IPS DF 6.9 (cell line): ENCODE results near the gene RUNX1.

Experiments
- DNase-seq: peaks from one replicate; pipeline ENCODE4 v3.0.0-alpha.2; 2013; ENCODE audit warnings: low read depth, low spot score
- H3K27ac ChIP-seq: one replicate; pipeline ENCODE4 v1.5.1; 2013; ENCODE audit warnings: low read length, control low read depth
- H3K27me3 ChIP-seq: 2 replicates; pipeline ENCODE4 v1.6.1; 2013; ENCODE audit warnings: mild to moderate bottlenecking, low read length; ENCODE audit not compliant: control insufficient read depth, insufficient read depth
- H3K36me3 ChIP-seq: 2 replicates; pipeline ENCODE4 v1.6.1; 2013; ENCODE audit warnings: low read length; ENCODE audit not compliant: control insufficient read depth, insufficient read depth
- H3K4me1 ChIP-seq: 2 replicates; pipeline ENCODE4 v1.6.1; 2013; ENCODE audit warnings: low read length; ENCODE audit not compliant: control insufficient read depth, insufficient read depth
- H3K4me3 ChIP-seq: 2 replicates; pipeline ENCODE4 v1.5.1; 2013; ENCODE audit warnings: mild to moderate bottlenecking, low read length
- H3K9me3 ChIP-seq: 2 replicates; pipeline ENCODE4 v1.6.1; 2013; ENCODE audit warnings: low read length, inconsistent platforms; ENCODE audit not compliant: control insufficient read depth, insufficient read depth
- WGBS: extraction: QIAGEN DNeasy Blood & Tissue Kit; methylation state at CpG from one replicate; pipeline ENCODE4 v1.1.7; 2013; ENCODE audit warnings: mixed read lengths, missing lambda C conversion rate; ENCODE audit not compliant: insufficient read length, insufficient coverage; 5-methylcytosine and 5-hydroxymethylcytosine counted together

Gene RUNX1

DNA sequence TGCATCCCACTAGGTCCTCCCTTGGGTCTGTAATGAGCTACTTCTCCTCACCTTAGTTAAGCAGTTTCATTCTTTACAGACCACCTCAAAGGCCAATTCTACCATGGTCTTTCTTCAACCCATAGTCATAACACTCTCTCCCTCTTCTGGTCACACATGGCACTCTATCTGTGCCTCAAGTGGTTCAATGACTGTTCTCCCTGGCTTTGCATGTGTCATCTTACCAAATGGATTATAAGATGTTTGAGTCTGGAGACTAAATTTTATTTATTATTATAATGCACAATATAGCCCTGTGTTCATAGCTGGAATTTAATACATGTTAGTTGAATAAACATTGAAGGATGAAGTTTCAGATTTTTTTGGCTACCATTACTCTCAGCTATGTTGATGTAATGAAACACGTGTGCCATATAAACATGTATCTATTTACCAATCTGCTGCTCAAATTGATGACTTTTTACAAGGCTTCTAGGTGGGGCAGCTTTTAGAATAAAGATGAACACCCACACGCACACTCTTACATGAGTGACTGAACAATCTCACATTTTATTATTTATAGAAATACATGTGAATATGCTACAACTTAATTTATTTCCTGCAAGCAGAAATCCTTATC, 102.1 kb downstream of the RUNX1 start:
- Histone ChIP-seq H3K4me3 (no peak overlapping the region), H3K4me1 (no peaks in the 10 kb centered on the region), H3K27ac (no peak overlapping the region), H3K27me3 (no peaks in the 10 kb centered on the region), H3K9me3 (no peaks in the 10 kb centered on the region), H3K36me3 (no peaks in the 10 kb centered on the region)
- DNase-seq: no peak
- no CpG with 5 or more reads among the region's 2 CpGs for WGBS

DNA sequence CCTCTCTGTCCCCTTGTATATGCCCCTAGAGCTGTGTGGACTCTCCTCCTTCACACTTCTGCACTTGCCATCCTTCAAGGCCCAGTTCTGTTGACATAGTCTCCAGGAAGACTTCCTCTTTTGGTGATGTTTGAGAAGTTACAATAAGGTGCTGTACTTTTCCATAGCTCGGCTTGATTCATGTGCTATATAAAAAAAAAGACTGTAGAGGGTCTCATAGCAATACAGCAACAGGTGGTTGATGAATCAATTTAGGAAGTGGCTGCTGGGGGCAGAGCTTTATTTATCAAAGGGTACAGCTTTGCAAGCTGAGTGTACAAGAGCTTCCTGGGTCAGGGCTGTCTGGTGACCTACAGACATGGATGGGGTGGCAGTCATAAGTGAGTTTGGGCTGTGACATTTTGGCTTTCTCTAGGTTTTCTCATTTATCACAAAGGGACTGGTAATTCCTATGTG, 102.7 kb downstream of the RUNX1 start:
- no CpG with 5 or more reads among the region's 1 CpG for WGBS
- Histone ChIP-seq H3K36me3 (no peaks in the 10 kb centered on the region), H3K27me3 (no peaks in the 10 kb centered on the region), H3K4me3 (no peak overlapping the region), H3K27ac (no peak overlapping the region), H3K4me1 (no peaks in the 10 kb centered on the region), H3K9me3 (no peaks in the 10 kb centered on the region)
- no peak for DNase-seq

DNA sequence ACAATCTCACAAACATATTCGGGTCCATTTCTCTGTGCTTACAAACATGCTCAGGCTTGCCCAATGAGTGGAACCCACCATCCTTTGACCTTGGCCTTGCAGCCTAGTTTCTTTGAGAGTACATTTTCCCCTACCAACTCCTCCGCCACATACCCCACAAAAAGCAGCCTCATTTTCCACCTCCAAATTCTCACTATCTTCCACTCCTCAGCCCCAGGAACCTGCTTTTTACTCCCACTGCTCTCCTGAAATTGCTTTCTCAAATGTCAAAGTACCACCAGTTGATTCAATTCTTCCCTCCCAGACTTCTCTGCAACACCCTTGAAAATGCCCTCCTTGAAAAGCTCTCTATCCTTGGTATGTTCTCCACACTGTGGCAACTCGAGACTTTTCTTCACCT, 103.8 kb downstream of the RUNX1 start:
- Histone ChIP-seq H3K4me1 (no peaks in the 10 kb centered on the region), H3K9me3 (no peaks in the 10 kb centered on the region), H3K36me3 (no peaks in the 10 kb centered on the region), H3K27ac (no peak overlapping the region), H3K27me3 (no peaks in the 10 kb centered on the region), H3K4me3 (no peak overlapping the region)
- WGBS: 100% methylated on average over 1 of the region's 3 CpGs
- DNase-seq: no peak

DNA sequence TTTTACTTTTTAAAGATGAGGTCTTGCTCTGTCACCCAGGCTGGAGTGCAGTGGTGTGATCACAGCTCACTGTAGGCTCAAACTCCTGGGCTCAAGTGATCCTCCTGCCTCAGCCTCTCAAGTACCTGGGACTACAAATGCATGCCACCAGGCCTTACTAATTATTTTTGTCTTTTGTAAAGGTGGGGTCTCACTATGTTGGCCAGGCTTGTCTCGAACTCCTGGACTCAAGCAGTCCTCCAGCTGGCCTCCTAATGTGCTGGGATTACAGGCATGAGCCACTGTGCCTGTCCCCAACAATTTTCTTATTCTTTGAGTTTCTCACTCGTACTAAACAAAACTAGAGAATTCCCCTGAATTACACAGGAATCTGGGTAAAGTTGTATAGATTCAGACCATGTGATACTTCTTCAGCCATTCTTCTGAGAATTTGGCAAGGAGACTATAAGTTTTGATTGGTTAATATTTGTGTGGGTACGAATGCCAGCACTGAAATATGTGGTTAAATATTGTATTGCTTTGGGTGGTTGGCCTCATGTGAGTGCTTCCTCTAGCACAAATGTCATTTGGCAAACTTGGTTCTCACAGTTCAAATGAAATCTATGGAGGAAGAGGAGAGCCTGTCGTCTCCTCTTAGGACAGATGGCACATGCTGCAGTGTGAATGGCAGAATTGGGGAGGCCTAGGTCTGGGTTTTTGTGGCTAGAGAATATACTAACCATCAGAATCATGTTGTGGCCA, 104.9 kb downstream of the RUNX1 start:
- 100% methylated on average over 1 of the region's 4 CpGs for WGBS
- Histone ChIP-seq H3K4me1 (no peaks in the 10 kb centered on the region), H3K9me3 (no peaks in the 10 kb centered on the region), H3K4me3 (no peak overlapping the region), H3K36me3 (no peaks in the 10 kb centered on the region), H3K27me3 (no peaks in the 10 kb centered on the region), H3K27ac (no peak overlapping the region)
- no peak for DNase-seq

DNA sequence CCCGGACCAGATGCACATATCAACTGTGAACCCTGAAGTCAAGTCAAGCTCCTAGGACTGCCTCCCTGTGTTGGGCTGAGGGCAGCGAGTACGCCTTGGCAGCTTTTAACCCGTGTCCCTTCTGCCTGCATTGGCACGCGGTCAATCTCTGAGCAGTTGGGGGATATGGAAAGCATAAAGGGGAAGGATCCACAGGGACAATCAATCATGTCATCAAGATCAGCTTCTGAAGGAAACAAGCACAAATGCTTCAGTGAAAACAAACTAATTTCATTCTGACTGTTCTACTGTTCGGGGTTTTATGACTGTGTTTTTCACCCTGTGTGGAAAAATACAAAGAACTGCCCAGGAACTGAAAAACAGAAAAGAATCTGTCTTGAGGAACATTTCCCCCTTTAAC, 106.2 kb downstream of the RUNX1 start:
- DNase-seq: no peak
- Histone ChIP-seq H3K27ac (no peak overlapping the region), H3K9me3 (no peaks in the 10 kb centered on the region), H3K27me3 (no peaks in the 10 kb centered on the region), H3K4me3 (no peak overlapping the region), H3K4me1 (no peaks in the 10 kb centered on the region), H3K36me3 (no peaks in the 10 kb centered on the region)
- no CpG with 5 or more reads among the region's 7 CpGs for WGBS

DNA sequence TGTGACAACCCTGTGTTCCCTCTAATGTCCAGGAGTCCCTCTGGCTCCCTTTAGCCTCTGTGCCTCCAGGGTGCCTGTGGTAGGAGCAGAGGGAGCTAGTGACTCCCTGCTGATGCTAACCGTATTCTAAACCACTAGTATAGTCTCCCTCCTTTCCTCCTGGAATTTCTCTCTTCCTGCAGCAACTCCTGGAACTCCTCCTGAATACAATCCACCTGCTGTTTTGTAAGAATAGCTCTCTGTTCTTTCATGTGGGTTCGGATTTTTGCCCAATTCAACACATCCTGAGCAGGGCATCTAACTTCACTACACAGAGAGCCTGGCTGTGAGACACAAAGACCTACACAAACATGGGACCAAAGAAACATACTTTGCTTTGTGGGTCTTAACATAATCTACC, 107.9 kb downstream of the RUNX1 start:
- H3K27ac ChIP-seq: no peak overlapping the region
- WGBS: no CpG with 5 or more reads among the region's 2 CpGs
- no peaks in the 10 kb centered on the region for H3K36me3 ChIP-seq
- no peak for DNase-seq
- no peaks in the 10 kb centered on the region for H3K9me3 ChIP-seq
- H3K4me1 ChIP-seq: no peaks in the 10 kb centered on the region
- H3K4me3 ChIP-seq: no peak overlapping the region
- no peaks in the 10 kb centered on the region for H3K27me3 ChIP-seq

DNA sequence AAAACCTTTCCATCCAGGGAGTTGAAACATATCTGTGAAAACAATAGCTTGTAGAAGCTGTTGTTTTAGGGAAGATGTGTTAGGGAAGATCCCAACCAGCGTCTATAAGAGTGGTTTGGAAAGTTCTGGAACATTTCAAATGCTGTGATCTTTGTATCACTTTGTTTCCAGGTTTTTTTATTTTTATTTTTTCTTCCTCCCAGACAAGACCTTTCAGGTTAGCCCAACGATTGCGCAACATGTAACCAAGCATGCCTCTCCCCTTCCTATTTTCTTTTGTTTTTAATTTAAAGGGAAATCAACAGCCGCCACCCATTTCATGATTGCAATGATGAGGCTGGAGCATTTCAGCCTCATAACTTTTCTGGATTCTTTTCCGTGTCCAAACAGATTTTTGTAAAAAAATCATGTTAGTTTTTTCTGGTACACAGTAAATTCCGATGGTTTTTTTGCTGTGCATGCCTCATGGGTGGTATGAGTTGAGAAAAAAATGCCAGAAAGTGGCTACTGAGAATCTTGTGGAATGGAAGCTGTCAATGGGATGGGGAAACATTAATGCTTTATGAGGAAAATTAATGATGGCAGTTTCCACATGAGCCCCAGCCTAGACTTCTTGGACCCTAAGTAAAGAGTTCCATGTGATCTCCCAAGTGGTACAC, 109.3 kb downstream of the RUNX1 start:
- WGBS: no CpG with 5 or more reads among the region's 6 CpGs
- Histone ChIP-seq H3K27me3 (no peaks in the 10 kb centered on the region), H3K27ac (no peak overlapping the region), H3K36me3 (no peaks in the 10 kb centered on the region), H3K4me1 (no peaks in the 10 kb centered on the region), H3K4me3 (no peak overlapping the region), H3K9me3 (no peaks in the 10 kb centered on the region)
- no peak for DNase-seq

DNA sequence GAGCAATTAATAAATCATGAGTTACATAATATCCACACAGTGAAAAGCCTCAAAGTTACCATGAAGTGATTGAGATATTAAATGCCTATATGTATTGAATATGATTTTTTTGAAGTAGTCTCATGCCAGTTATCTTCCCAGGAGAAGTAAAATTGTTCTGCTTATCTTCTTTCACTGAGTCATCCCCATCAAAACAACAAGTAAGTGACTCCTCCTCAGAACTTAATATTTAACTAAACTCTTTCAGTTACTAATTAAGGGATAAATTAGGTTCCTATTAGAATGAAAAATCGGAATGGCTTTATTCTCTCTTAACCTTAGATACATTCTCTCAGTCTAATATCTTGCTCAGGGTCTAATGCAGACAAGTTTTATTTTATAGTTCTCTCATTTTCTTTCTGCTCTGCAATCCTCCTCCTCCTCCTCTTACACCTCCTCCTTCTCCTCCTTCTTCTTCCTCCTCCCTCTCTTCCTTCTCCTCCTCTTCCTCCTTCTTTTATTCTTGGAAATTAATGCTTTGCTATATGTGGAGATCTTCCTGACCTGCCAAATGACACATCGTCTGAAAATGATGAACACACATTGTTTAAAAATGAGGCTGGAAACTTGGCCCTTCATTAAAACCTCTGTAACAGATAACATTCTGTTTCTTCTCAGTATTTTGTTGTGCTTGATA, 110.9 kb downstream of the RUNX1 start:
- H3K27me3 ChIP-seq: no peaks in the 10 kb centered on the region
- no peaks in the 10 kb centered on the region for H3K4me1 ChIP-seq
- H3K4me3 ChIP-seq: no peak overlapping the region
- H3K36me3 ChIP-seq: no peaks in the 10 kb centered on the region
- WGBS: no CpG with 5 or more reads among the region's 2 CpGs
- H3K27ac ChIP-seq: no peak overlapping the region
- DNase-seq: no peak
- H3K9me3 ChIP-seq: no peaks in the 10 kb centered on the region

DNA sequence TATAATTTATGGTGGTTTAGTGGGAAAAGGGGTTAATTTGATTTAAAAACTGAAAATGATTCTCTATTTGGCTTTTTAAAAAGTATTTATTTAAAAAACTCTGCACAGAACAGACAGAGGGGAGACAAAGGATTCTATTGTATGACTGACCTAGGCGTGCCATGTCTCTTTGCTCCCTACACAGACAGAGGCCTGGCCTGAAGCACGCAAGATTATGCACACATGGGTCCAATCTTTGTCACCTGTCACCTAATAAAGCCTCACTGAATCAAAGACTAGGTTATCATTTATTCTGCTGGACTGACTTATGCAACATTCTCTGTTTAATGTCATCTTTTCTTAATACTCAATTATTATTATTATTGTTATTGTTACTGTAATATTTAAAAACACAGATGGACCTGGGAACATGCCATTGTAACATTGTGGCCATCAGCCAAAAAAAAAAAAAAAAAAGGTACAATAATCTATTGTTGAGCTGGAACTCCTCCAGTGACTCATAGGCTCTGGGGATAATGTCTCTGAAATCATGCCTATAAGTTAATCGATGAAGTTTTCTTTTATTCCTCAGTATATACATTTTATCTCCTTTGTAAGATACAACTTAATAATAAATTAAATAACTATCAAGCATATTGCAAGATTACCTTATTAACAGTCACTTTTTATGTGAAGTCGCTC, 112.1 kb downstream of the RUNX1 start:
- Histone ChIP-seq H3K4me1 (no peaks in the 10 kb centered on the region), H3K27ac (no peak overlapping the region), H3K4me3 (no peak overlapping the region), H3K27me3 (no peaks in the 10 kb centered on the region), H3K36me3 (no peaks in the 10 kb centered on the region), H3K9me3 (no peaks in the 10 kb centered on the region)
- DNase-seq: no peak
- no CpG with 5 or more reads among the region's 4 CpGs for WGBS

DNA sequence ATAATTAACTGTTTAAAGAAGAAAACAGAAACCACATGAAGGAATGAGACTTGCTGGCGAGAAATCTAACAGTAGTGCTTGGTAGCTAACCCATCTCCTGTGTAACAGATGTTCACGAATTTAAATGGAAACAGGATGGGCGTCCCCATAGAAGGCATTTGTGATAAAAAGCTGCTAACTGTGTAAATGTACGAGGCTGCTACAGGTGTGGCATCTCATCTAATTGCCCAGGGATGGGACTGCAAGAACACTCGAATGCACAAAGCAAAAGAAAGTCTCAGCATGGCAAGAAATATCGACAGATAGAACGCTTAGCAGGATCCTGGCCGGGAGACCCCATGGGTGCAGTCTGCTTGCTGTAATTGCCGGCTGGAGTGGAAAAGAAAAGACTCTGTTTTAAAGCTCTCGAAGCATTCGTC, 112.7 kb downstream of the RUNX1 start:
- H3K27ac ChIP-seq: no peak overlapping the region
- no peaks in the 10 kb centered on the region for H3K27me3 ChIP-seq
- no peaks in the 10 kb centered on the region for H3K36me3 ChIP-seq
- H3K4me3 ChIP-seq: no peak overlapping the region
- DNase-seq: no peak
- no peaks in the 10 kb centered on the region for H3K4me1 ChIP-seq
- no peaks in the 10 kb centered on the region for H3K9me3 ChIP-seq
- no CpG with 5 or more reads among the region's 11 CpGs for WGBS
